RWPE2 (cell line): Measurements from ENCODE around the gene PCCA.

Experiments used
- ATAC-seq: fragments of 200-7000 bp; cut with Tn5 transposase; 3 replicates; pipeline ENCODE4 v1.9.1; 2021; ENCODE audit warnings: low read depth
- DNase-seq: peaks from one replicate; pipeline ENCODE4 v3.0.0-alpha.2; 2020; ENCODE audit warnings: low spot score
- H3K27ac ChIP-seq: fragments of 450-650 bp; 2 replicates; pipeline ENCODE4 v1.5.1; 2017; ENCODE audit warnings: mild to moderate bottlenecking; ENCODE audit not compliant: poor library complexity, severe bottlenecking
- H3K27me3 ChIP-seq: fragments of 250-450 bp; sonication (Bioruptor Pico); 2 replicates; pipeline ENCODE4 v1.5.1; 2021; ENCODE audit warnings: mild to moderate bottlenecking, moderate library complexity; ENCODE audit not compliant: insufficient read depth, poor library complexity, severe bottlenecking
- H3K36me3 ChIP-seq: fragments of 250-450 bp; sonication (Bioruptor Pico); 2 replicates; pipeline ENCODE4 v1.5.1; 2020; ENCODE audit warnings: low read depth, mild to moderate bottlenecking, moderate library complexity
- H3K4me1 ChIP-seq: fragments of 250-450 bp; sonication (Bioruptor Pico); 2 replicates; pipeline ENCODE4 v1.5.1; 2021; ENCODE audit warnings: mild to moderate bottlenecking, moderate library complexity; ENCODE audit not compliant: insufficient read depth, poor library complexity, severe bottlenecking
- H3K4me3 ChIP-seq: fragments of 250-450 bp; sonication (Bioruptor Pico); 2 replicates; pipeline ENCODE4 v1.5.1; 2021; ENCODE audit warnings: mild to moderate bottlenecking, moderate library complexity; ENCODE audit not compliant: severe bottlenecking
- H3K9me3 ChIP-seq: fragments of 250-450 bp; sonication (Bioruptor Pico); 2 replicates; pipeline ENCODE4 v1.5.1; 2021; ENCODE audit warnings: mild to moderate bottlenecking, moderate library complexity; ENCODE audit not compliant: severe bottlenecking
- CTCF ChIP-seq: fragments of 450-650 bp; IDR thresholded peaks from one replicate; pipeline ENCODE4 v1.5.1; 2017; ENCODE audit warnings: mild to moderate bottlenecking, moderate library complexity; ENCODE audit not compliant: poor library complexity, severe bottlenecking

Gene PCCA

GRCh38 chr13:100535426-100536135 lies 446.7 kb downstream of the PCCA start:
- DNase-seq (no peak), ATAC-seq (no peak)
- Histone ChIP-seq H3K36me3 (no peaks in the 10 kb centered on the region), H3K4me1 (no peaks in the 10 kb centered on the region), H3K27me3 (no peaks in the 10 kb centered on the region), H3K4me3 (no peak overlapping the region), H3K9me3 (no peaks in the 10 kb centered on the region), H3K27ac (no peak overlapping the region)
- no peak for TF ChIP-seq CTCF

GRCh38 chr13:100536643-100537180 lies 447.8 kb downstream of the PCCA start:
- Histone ChIP-seq H3K27me3 (no peaks in the 10 kb centered on the region), H3K36me3 (no peaks in the 10 kb centered on the region), H3K9me3 (no peaks in the 10 kb centered on the region), H3K27ac (no peak overlapping the region), H3K4me1 (no peaks in the 10 kb centered on the region), H3K4me3 (no peak overlapping the region)
- DNase-seq: no peak
- no peak for ATAC-seq
- no peak for TF ChIP-seq CTCF

GRCh38 chr13:100537486-100537885 lies 448.6 kb downstream of the PCCA start:
- Histone ChIP-seq H3K4me1 (peaks cover 6% of the 10 kb centered on the region), H3K27me3 (no peaks in the 10 kb centered on the region), H3K36me3 (no peaks in the 10 kb centered on the region), H3K9me3 (no peaks in the 10 kb centered on the region), H3K27ac (no peak overlapping the region), H3K4me3 (no peak overlapping the region)
- ATAC-seq: no peak
- no peak for TF ChIP-seq CTCF
- no peak for DNase-seq

GRCh38 chr13:100537951-100538462 lies 449.1 kb downstream of the PCCA start:
- Histone ChIP-seq H3K27ac (no peak overlapping the region), H3K27me3 (no peaks in the 10 kb centered on the region), H3K9me3 (no peaks in the 10 kb centered on the region), H3K4me3 (no peak overlapping the region), H3K36me3 (no peaks in the 10 kb centered on the region), H3K4me1 (peaks cover 9% of the 10 kb centered on the region)
- DNase-seq (no peak), ATAC-seq (no peak)
- no peak for TF ChIP-seq CTCF

- Histone ChIP-seq H3K27ac (no peak overlapping the region), H3K4me3 (no peak overlapping the region), H3K4me1 (peaks cover 9% of the 10 kb centered on the region), H3K36me3 (no peaks in the 10 kb centered on the region), H3K9me3 (no peaks in the 10 kb centered on the region), H3K27me3 (no peaks in the 10 kb centered on the region)
- DNase-seq (no peak), ATAC-seq (no peak)
- TF ChIP-seq CTCF: no peak
Observed at GRCh38 chr13:100540621-100541020, 451.7 kb downstream of the PCCA start.
